ENCODE measurements around the gene FOXN3. TPM values are rescaled to one million over a fixed set of nuclear protein-coding genes. Genes with fewer than 3 reads are reported as not detected.

FOXN3 gene
- total RNA-seq, 1 donor from 2014 or later, result 122 TPM

GRCh38 chr14:89217891-89218290 is 199.1 kb downstream of the FOXN3 start:
- FAIRE-seq (no peak), DNase-seq (ENCODE audit: low read depth) (no peak)
- H3K36me3 ChIP-seq (ENCODE audit: insufficient read depth, low read length), result no peaks in the 10 kb centered on the region
- H2AFZ ChIP-seq (ENCODE audit: low read depth, low read length), result no peak overlapping the region
- no peaks in the 10 kb centered on the region for H3K9me3 ChIP-seq (ENCODE audit: insufficient read depth, low read depth, low read length)
- H3K4me2 ChIP-seq (ENCODE audit: low read length), result no peak overlapping the region
- Mint-ChIP-seq H3K27me3 (ENCODE audit: low read depth, unreplicated experiment) (no peaks in the 10 kb centered on the region), H3K9me3 (ENCODE audit: unreplicated experiment) (peaks cover 2% of the 10 kb centered on the region), H3K4me1 (ENCODE audit: low read depth, unreplicated experiment) (peaks cover 12% of the 10 kb centered on the region), H3K27ac (ENCODE audit: unreplicated experiment) (no peak overlapping the region), H3K36me3 (ENCODE audit: low read depth, unreplicated experiment) (peaks cover 16% of the 10 kb centered on the region), H3K4me3 (ENCODE audit: unreplicated experiment) (no peak overlapping the region)
- no peak overlapping the region for H3K9ac ChIP-seq (ENCODE audit: low read length)
- H3K4me1 ChIP-seq (ENCODE audit: insufficient read depth, low read length), result peaks cover 8% of the 10 kb centered on the region
- TF ChIP-seq EZH2 (IDR thresholded peaks at IDR 0.05; ENCODE audit: insufficient read depth, low read length), result no peak
- no peak for TF ChIP-seq CTCF (IDR thresholded peaks at IDR 0.05; ENCODE audit: insufficient read depth, low read depth, low read length)
- no peak overlapping the region for H3K27ac ChIP-seq (ENCODE audit: low read depth, low read length)
- no peaks in the 10 kb centered on the region for H3K27me3 ChIP-seq (ENCODE audit: insufficient read depth, low read length)
- H3K4me3 ChIP-seq (ENCODE audit: insufficient read depth, low read depth, low read length), result no peak overlapping the region
- peaks cover 14% of the 10 kb centered on the region for H3K79me2 ChIP-seq (ENCODE audit: insufficient read depth, low read length)
- peaks cover 26% of the 10 kb centered on the region for H4K20me1 ChIP-seq (ENCODE audit: insufficient read depth, low read length)

GRCh38 chr14:89215531-89215930 is 201.5 kb downstream of the FOXN3 start:
- Histone ChIP-seq H3K9me3 (ENCODE audit: insufficient read depth, low read depth, low read length) (no peaks in the 10 kb centered on the region), H3K36me3 (ENCODE audit: insufficient read depth, low read length) (no peaks in the 10 kb centered on the region), H3K27me3 (ENCODE audit: insufficient read depth, low read length) (no peaks in the 10 kb centered on the region), H3K79me2 (ENCODE audit: insufficient read depth, low read length) (peaks cover 6% of the 10 kb centered on the region), H3K4me3 (ENCODE audit: insufficient read depth, low read depth, low read length) (no peak overlapping the region), H3K4me1 (ENCODE audit: insufficient read depth, low read length) (no peaks in the 10 kb centered on the region), H3K27ac (ENCODE audit: low read depth, low read length) (no peak overlapping the region), H4K20me1 (ENCODE audit: insufficient read depth, low read length) (peaks cover 21% of the 10 kb centered on the region), H2AFZ (ENCODE audit: low read depth, low read length) (no peak overlapping the region), H3K9ac (ENCODE audit: low read length) (no peak overlapping the region), H3K4me2 (ENCODE audit: low read length) (no peak overlapping the region)
- Mint-ChIP-seq H3K36me3 (ENCODE audit: low read depth, unreplicated experiment) (peaks cover 21% of the 10 kb centered on the region), H3K4me1 (ENCODE audit: low read depth, unreplicated experiment) (peaks cover 3% of the 10 kb centered on the region), H3K27me3 (ENCODE audit: low read depth, unreplicated experiment) (no peaks in the 10 kb centered on the region), H3K9me3 (ENCODE audit: unreplicated experiment) (peaks cover 2% of the 10 kb centered on the region), H3K27ac (ENCODE audit: unreplicated experiment) (no peak overlapping the region), H3K4me3 (ENCODE audit: unreplicated experiment) (no peak overlapping the region)
- DNase-seq (ENCODE audit: low read depth) (no peak), FAIRE-seq (no peak)
- TF ChIP-seq EZH2 (IDR thresholded peaks at IDR 0.05; ENCODE audit: insufficient read depth, low read length) (no peak), CTCF (IDR thresholded peaks at IDR 0.05; ENCODE audit: insufficient read depth, low read depth, low read length) (no peak)

DNA sequence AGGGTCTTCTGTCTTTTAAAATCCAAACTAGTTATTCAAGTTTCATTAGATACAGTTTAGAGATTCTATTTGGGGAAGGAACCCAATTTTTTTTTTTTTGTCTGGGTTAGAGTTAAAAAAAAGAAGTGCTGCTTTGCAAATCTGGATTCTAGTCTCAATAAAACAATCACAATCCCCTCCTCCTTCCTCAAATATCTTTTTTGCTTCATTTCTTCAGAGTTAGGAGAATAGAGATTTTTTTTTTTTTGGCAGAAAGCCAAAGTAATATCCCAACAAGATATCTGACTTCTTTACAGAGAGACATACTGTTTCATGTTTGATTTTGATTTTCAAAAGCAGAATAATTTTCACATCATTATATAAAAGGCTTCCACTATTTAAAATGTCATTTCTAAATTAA is 201.9 kb downstream of the FOXN3 start:
- Histone ChIP-seq H3K4me2 (ENCODE audit: low read length) (no peak overlapping the region), H3K79me2 (ENCODE audit: insufficient read depth, low read length) (peaks cover 2% of the 10 kb centered on the region), H2AFZ (ENCODE audit: low read depth, low read length) (no peak overlapping the region), H4K20me1 (ENCODE audit: insufficient read depth, low read length) (peaks cover 16% of the 10 kb centered on the region), H3K27ac (ENCODE audit: low read depth, low read length) (no peak overlapping the region), H3K4me3 (ENCODE audit: insufficient read depth, low read depth, low read length) (no peak overlapping the region), H3K9ac (ENCODE audit: low read length) (no peak overlapping the region), H3K9me3 (ENCODE audit: insufficient read depth, low read depth, low read length) (no peaks in the 10 kb centered on the region), H3K36me3 (ENCODE audit: insufficient read depth, low read length) (no peaks in the 10 kb centered on the region), H3K4me1 (ENCODE audit: insufficient read depth, low read length) (no peaks in the 10 kb centered on the region), H3K27me3 (ENCODE audit: insufficient read depth, low read length) (no peaks in the 10 kb centered on the region)
- Mint-ChIP-seq H3K36me3 (ENCODE audit: low read depth, unreplicated experiment) (peaks cover 24% of the 10 kb centered on the region), H3K27ac (ENCODE audit: unreplicated experiment) (no peak overlapping the region), H3K27me3 (ENCODE audit: low read depth, unreplicated experiment) (no peaks in the 10 kb centered on the region), H3K4me3 (ENCODE audit: unreplicated experiment) (no peak overlapping the region), H3K9me3 (ENCODE audit: unreplicated experiment) (peaks cover 2% of the 10 kb centered on the region), H3K4me1 (ENCODE audit: low read depth, unreplicated experiment) (no peaks in the 10 kb centered on the region)
- DNase-seq (ENCODE audit: low read depth) (no peak), FAIRE-seq (no peak)
- TF ChIP-seq EZH2 (IDR thresholded peaks at IDR 0.05; ENCODE audit: insufficient read depth, low read length), result no peak
- no peak for TF ChIP-seq CTCF (IDR thresholded peaks at IDR 0.05; ENCODE audit: insufficient read depth, low read depth, low read length)

Data from astrocyte (in vitro differentiated cells and primary cell).